Esophagus squamous epithelium (tissue), 4 donors: Measurements from ENCODE around the gene PLXNB3.

Experiments used
- POLR2A ChIP-seq, 4 donors: fragments of 450-650 bp; IDR thresholded peaks; one replicate each; pipeline ENCODE4 v1.6.1; 2017; ENCODE audit warnings: antibody characterized with exemption in 4 of 4, mild to moderate bottlenecking in 4 of 4, moderate library complexity in 3 of 4
- TF ChIP-seq, protein P1 (sequence below), 6 experiments: fragments of 450-650 bp in 4 of 6; fragments of 200-600 bp in 2 of 6; sonication (generic) in 2 of 6; IDR thresholded peaks; one replicate each; pipeline ENCODE4 v1.5.1; 2016 to 2019; ENCODE audit warnings: antibody characterized with exemption in 6 of 6, mild to moderate bottlenecking in 4 of 6, moderate library complexity in 4 of 6

DNA sequence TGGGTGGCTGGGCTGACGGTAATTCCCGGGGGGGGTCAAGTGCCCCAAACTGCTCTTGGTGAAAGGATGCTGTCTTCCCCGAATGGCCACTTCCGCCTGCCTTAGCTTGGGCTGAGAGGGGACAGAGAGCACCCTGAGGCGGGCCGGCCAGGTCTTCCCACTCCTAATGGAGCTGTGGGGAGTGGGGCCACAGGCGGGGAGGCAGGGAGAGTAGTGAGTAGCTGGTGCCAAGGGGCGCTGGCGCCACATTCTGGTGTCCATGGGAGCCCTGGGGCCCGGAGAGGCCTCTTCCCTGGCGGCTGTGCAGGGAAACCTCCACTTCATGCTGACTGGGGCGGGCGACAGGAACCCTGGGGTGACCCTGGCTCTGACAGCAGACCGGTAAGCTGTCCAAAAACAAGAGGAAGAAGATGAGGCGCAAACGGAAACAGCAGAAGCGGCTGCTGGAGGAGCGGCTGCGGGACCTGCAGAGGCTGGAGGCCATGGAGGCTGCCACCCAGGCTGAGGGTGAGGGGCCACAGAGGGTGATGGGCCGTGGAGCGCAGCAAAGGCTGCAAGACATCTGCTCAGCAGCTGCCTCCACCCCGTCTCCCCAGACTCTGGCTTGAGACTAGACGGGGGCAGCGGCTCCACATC lies 19.4 kb downstream of the PLXNB3 start:
- TF ChIP-seq, protein P1, sequence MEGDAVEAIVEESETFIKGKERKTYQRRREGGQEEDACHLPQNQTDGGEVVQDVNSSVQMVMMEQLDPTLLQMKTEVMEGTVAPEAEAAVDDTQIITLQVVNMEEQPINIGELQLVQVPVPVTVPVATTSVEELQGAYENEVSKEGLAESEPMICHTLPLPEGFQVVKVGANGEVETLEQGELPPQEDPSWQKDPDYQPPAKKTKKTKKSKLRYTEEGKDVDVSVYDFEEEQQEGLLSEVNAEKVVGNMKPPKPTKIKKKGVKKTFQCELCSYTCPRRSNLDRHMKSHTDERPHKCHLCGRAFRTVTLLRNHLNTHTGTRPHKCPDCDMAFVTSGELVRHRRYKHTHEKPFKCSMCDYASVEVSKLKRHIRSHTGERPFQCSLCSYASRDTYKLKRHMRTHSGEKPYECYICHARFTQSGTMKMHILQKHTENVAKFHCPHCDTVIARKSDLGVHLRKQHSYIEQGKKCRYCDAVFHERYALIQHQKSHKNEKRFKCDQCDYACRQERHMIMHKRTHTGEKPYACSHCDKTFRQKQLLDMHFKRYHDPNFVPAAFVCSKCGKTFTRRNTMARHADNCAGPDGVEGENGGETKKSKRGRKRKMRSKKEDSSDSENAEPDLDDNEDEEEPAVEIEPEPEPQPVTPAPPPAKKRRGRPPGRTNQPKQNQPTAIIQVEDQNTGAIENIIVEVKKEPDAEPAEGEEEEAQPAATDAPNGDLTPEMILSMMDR (IDR thresholded peaks at IDR 0.05), result no peak
- TF ChIP-seq POLR2A (IDR thresholded peaks at IDR 0.05), result no peak
